GM12801 (cell line): ENCODE measurements around the gene SMIM22.

Experiments used
- TF ChIP-seq, protein P1 (sequence below): IDR thresholded peaks from one replicate; pipeline ENCODE4 v1.5.1; 2011; ENCODE audit warnings: control low read depth; ENCODE audit not compliant: insufficient read length; ENCODE audit errors: extremely low read depth

Gene SMIM22

DNA sequence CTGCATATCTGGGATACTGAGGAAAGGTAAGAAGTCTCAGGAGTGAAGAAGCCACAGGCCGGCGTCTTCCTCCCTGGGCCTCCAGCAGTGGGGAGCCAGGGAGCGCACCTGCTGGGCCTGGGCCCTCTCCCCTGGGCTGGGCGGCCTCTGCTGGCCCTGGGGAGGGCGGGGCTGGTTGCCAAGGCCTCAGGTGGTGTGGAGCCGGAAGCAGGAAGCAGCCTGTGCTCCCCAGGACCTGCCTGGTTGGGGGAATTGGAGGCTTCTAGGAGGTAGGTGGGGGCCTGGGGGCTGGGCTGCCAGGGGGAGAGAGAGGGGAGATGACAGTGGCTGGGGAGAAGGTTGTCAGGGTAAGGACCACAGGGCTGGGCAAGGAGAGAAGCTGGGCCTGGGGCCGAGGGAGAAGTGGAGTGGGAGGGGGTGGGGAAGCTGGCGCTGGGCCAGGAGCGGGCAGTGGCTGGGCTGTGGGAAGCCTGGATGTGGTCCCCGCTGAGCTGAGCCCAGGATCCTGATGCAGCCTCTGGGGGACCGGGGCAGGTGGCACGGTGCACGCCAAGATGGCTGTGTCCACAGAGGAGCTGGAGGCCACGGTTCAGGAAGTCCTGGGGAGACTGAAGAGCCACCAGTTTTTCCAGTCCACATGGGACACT, at the start of gene SMIM22:
Gene SMIM22, plus strand, starts transcription at position 189 of the 647 bp plus-strand sequence. Its CDS starts 366 bp downstream, at position 555.
- TF ChIP-seq, protein P1, sequence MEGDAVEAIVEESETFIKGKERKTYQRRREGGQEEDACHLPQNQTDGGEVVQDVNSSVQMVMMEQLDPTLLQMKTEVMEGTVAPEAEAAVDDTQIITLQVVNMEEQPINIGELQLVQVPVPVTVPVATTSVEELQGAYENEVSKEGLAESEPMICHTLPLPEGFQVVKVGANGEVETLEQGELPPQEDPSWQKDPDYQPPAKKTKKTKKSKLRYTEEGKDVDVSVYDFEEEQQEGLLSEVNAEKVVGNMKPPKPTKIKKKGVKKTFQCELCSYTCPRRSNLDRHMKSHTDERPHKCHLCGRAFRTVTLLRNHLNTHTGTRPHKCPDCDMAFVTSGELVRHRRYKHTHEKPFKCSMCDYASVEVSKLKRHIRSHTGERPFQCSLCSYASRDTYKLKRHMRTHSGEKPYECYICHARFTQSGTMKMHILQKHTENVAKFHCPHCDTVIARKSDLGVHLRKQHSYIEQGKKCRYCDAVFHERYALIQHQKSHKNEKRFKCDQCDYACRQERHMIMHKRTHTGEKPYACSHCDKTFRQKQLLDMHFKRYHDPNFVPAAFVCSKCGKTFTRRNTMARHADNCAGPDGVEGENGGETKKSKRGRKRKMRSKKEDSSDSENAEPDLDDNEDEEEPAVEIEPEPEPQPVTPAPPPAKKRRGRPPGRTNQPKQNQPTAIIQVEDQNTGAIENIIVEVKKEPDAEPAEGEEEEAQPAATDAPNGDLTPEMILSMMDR = no peak

DNA sequence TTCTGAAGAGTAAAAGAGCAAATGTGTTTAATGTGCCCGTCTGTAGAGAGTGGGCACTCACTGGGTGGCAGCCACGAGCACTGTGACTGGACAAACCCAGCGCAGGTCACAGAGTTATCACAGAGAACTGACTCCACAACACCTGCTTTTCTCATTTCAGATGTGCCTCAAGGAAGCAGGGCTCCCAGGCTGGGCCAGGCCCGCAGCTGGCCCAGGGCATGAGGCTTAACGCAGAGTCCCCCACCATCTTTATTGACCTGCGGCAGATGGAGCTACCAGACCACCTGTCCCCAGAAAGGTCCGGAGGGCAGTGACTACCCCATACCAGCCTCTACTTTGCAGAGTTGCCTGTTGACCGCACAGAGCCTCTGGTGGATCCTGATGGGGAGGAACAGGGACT, 49.0 kb upstream of the SMIM22 start:
- TF ChIP-seq, protein P1 = no peak

- TF ChIP-seq, protein P1 = no peak
These were observed 48.1 kb upstream of the SMIM22 start for GRCh38 chr16:4746991-4747574.

- TF ChIP-seq, protein P1 = no peak
These were observed 47.1 kb upstream of the SMIM22 start for GRCh38 chr16:4747906-4748681.

DNA sequence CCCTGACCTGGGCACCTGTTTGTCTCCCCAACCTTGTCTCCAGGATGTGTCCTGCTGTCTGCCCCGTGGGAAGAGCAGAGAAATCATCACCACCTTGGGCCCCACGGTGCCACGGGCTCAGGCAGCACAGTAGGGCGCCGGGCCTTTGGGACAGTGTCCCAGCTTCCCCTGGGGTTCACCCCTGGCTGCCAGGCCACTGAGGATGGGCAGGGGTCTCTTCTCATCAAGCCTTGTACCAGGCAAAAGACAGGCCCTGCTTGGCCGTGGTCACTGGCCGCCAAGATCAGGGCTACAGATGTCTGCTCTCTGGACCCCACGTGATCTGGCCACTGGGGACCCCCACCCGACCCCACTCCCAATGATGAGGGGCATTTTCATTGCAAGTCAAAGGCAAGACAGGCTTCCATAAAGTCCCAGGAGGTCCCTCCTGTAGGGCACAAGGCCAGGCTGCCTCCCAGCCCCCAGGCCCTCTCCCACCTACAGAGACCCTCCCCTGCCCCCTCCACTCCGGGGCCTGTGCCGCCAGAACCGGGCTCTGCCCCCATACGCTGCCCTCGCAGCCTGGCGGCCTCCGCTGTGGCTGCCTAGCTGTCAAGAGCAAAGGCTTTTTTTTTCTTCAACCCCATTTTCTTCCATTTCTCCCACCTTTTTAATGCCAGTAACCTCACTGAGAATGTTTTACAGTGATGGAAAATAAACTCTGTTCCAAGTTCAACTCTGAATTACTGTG, 46.3 kb upstream of the SMIM22 start:
- TF ChIP-seq, protein P1 = no peak

- TF ChIP-seq, protein P1 = no peak
These were observed 45.4 kb upstream of the SMIM22 start for GRCh38 chr16:4749700-4750257.

DNA sequence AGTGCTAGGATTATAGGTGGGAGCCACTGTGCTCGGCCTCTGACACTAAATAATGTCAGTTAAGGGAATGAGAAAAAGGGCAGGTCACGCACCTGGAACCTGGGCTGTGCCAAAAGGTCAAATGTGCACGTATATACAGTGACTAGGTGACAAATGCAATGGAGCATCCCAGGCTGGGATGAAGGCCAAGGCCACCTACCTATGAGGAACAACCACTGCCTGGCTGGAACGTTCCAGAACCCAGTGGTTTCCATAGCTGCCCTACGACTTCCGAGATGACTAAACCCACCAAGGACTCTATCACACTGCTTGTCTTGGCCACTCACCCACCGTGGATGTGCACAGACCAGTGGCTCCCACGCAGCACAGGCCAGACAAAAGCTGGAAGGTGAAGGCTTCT, 44.3 kb upstream of the SMIM22 start:
- TF ChIP-seq, protein P1 = no peak
